ENCODE data around the gene JPT1.
A peak's percentile ranks its signal among the peaks of the same experiment; 100 is the strongest.
"Not testable (repeated sequence)": the region's sequence is repeated elsewhere in the genome, so short reads cannot be mapped to it uniquely, and the experiment has no call there.

Gene JPT1

GRCh38 chr17:75129576-75129975, 24.7 kb downstream of the JPT1 start:
- DNase-seq = no peak

GRCh38 chr17:75128694-75129505, 25.4 kb downstream of the JPT1 start:
- no peak for DNase-seq

GRCh38 chr17:75127936-75128335, 26.4 kb downstream of the JPT1 start:
- not testable (repeated sequence) for DNase-seq

- DNase-seq = no peak
Measured at GRCh38 chr17:75126954-75127353, 27.4 kb downstream of the JPT1 start.

GRCh38 chr17:75125984-75126383, 28.3 kb downstream of the JPT1 start:
- DNase-seq = no peak

- no peak for DNase-seq
Measured at GRCh38 chr17:75124819-75125162, 29.5 kb downstream of the JPT1 start.

GRCh38 chr17:75124041-75124818, 30.1 kb downstream of the JPT1 start:
- no peak for DNase-seq

GRCh38 chr17:75118307-75118706, 36.0 kb downstream of the JPT1 start:
- DNase-seq = no peak

- DNase-seq = no peak
Measured at GRCh38 chr17:75116737-75117136, 37.6 kb downstream of the JPT1 start.

GRCh38 chr17:75115555-75115954, 38.8 kb downstream of the JPT1 start:
- DNase-seq = no peak

- no peak for DNase-seq
Measured at GRCh38 chr17:75114552-75115314, 39.6 kb downstream of the JPT1 start.

GRCh38 chr17:75113798-75114551, 40.3 kb downstream of the JPT1 start:
- DNase-seq = peak; percentile 97

- no peak for DNase-seq
Measured at GRCh38 chr17:75111777-75112335, 42.5 kb downstream of the JPT1 start.

- no peak for DNase-seq
Measured at GRCh38 chr17:75110234-75110937, 43.9 kb downstream of the JPT1 start.

GRCh38 chr17:75109407-75110233, 44.7 kb downstream of the JPT1 start, which contains the start of gene ARMC7:
ARMC7 (plus strand) TSS chr17:75109969; CDS start chr17:75110289, 320 bp downstream.
- DNase-seq = peak; percentile 91

GRCh38 chr17:75109046-75109406, 45.3 kb downstream of the JPT1 start:
- no peak for DNase-seq

- no peak for DNase-seq
Measured at GRCh38 chr17:75108193-75108592, 46.1 kb downstream of the JPT1 start.

- peak; percentile 59 for DNase-seq
Measured at GRCh38 chr17:75105126-75106080, 48.9 kb downstream of the JPT1 start.

All from eye (tissue), 1 donor.